ENCODE measurements around the gene PLXNB1.
A peak's percentile ranks its signal among the peaks of the same experiment; 100 is the strongest.

Gene PLXNB1

DNA sequence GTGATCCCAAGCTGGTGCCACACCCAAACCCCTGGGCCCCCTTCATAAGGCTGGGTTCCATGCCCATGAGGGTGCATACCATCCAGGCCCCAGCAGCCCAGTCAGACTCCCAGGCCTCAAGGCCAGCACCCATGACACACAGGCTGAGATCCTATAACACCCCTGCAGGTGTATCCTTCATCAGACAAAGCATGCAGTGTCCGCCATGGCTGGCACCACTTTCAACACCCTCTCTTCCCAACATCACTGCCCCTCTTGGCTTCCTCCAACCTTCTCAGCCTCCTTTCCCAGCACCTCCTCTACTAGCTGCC is 6.5 kb upstream of the PLXNB1 start:
- H3K36me3 ChIP-seq (ENCODE audit: insufficient read depth, low read length): peaks cover 30% of the 10 kb centered on the region
- no peaks in the 10 kb centered on the region for H3K27me3 ChIP-seq (ENCODE audit: insufficient read depth, low read length, poor library complexity)
- TF ChIP-seq CTCF (IDR thresholded peaks at IDR 0.05; ENCODE audit: borderline replicate concordance, extremely low read depth, low read length, poor library complexity, severe bottlenecking): no peak
- TF ChIP-seq EZH2 (IDR thresholded peaks at IDR 0.05; ENCODE audit: borderline replicate concordance, low read depth, low read length, severe bottlenecking): no peak
- no peak for DNase-seq
- H2AFZ ChIP-seq (ENCODE audit: low read depth, low read length): peak overlapping the region; percentile 50; the same call in 1 of the 2 replicates
- no peak for ATAC-seq (ENCODE audit: insufficient read depth, low read depth)
- peak overlapping the region; percentile 19 for H3K27ac ChIP-seq (ENCODE audit: low read length)
- H3K4me3 ChIP-seq (ENCODE audit: low read depth in 1 of 2, low read length in 2 of 2): no peak overlapping the region
- no peaks in the 10 kb centered on the region for H3K9me3 ChIP-seq (ENCODE audit: insufficient read depth, low read length, severe bottlenecking)
- peaks cover 28% of the 10 kb centered on the region for H3K79me2 ChIP-seq (ENCODE audit: insufficient read depth, low read length)
- peaks cover 6% of the 10 kb centered on the region; the same call in 1 of the 2 replicates for H4K20me1 ChIP-seq (ENCODE audit: insufficient read depth, low read length)
- H3K4me2 ChIP-seq (ENCODE audit: insufficient read depth, low read length): peak overlapping the region; percentile 5
- no peak overlapping the region; the same call in 1 of the 2 replicates for H3K9ac ChIP-seq (ENCODE audit: low read depth, low read length)
- H3K4me1 ChIP-seq (ENCODE audit: insufficient read depth, low read length): peaks cover 35% of the 10 kb centered on the region

DNA sequence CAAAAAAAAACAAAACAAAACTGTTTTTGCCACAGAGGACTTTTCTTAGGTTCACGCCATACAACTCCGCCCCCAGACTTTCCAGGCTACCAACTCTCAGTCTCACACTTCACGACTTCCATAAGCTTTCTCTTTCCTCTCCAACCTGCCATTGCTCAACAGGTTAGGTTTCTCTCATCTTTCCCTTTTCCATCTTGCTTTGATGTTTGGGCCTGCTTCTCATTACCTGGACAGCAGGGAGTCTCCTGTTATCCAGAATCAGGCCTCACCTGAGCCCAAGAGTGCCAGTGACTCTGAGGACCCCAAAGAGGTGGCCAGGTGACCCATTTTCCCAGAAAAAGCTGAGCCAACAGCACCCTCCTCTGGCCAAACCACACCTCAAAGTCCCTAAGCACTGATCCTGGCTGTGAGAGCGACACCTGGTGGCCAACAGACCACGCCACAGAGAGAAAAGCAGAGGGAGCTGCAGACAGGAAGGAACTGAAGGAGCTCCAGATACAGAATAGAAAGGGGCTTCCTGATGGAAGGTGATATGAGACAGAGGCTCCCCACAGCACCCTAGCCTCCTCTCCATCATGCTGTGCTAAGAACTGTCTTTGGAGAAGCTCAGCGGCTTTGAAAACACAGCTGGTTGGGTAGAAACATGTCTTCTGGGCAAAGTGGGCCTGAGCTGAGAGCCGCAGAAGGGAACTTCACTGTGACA is 6.0 kb upstream of the PLXNB1 start:
- Histone ChIP-seq H3K9me3 (ENCODE audit: insufficient read depth, low read length, severe bottlenecking) (no peaks in the 10 kb centered on the region), H3K9ac (ENCODE audit: low read depth, low read length) (no peak overlapping the region; the same call in 1 of the 2 replicates), H3K4me2 (ENCODE audit: insufficient read depth, low read length) (peak overlapping the region; percentile 5), H3K79me2 (ENCODE audit: insufficient read depth, low read length) (peaks cover 23% of the 10 kb centered on the region), H3K4me3 (ENCODE audit: low read depth in 1 of 2, low read length in 2 of 2) (no peak overlapping the region), H4K20me1 (ENCODE audit: insufficient read depth, low read length) (0 out of 2 replicates have a peak, but pooled peaks cover 3% of the 10 kb centered on the region), H3K4me1 (ENCODE audit: insufficient read depth, low read length) (peaks cover 31% of the 10 kb centered on the region), H3K27me3 (ENCODE audit: insufficient read depth, low read length, poor library complexity) (no peaks in the 10 kb centered on the region), H2AFZ (ENCODE audit: low read depth, low read length) (peak overlapping the region; percentile 50; the same call in 1 of the 2 replicates), H3K36me3 (ENCODE audit: insufficient read depth, low read length) (peaks cover 27% of the 10 kb centered on the region), H3K27ac (ENCODE audit: low read length) (peak overlapping the region; percentile 19)
- DNase-seq (peak; percentile 88), ATAC-seq (ENCODE audit: insufficient read depth, low read depth) (peak; percentile 70)
- TF ChIP-seq EZH2 (IDR thresholded peaks at IDR 0.05; ENCODE audit: borderline replicate concordance, low read depth, low read length, severe bottlenecking) (no peak), CTCF (IDR thresholded peaks at IDR 0.05; ENCODE audit: borderline replicate concordance, extremely low read depth, low read length, poor library complexity, severe bottlenecking) (peak; percentile 100)

DNA sequence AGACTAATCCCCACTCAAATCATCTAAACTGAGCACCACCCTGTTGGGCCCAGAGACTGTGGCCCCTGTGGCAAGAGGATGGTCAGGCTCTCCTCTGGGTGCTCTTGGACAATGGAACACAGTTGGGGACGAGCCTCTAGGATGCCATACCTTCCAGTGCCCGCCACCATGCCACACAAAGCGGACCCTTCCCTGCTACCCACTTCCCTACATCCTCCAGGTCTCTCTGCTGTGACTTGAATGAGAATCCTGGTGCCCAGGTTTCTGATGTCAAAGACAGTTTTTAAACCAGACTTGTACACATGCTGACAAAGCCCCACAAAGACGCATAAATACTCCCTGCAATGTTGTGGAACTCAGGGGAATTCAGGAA is 5.3 kb upstream of the PLXNB1 start:
- no peak overlapping the region; the same call in 1 of the 2 replicates for H3K27ac ChIP-seq (ENCODE audit: low read length)
- no peak overlapping the region for H3K9ac ChIP-seq (ENCODE audit: low read depth, low read length)
- H3K79me2 ChIP-seq (ENCODE audit: insufficient read depth, low read length): peaks cover 16% of the 10 kb centered on the region
- peaks cover 27% of the 10 kb centered on the region for H3K4me1 ChIP-seq (ENCODE audit: insufficient read depth, low read length)
- no peak overlapping the region for H3K4me3 ChIP-seq (ENCODE audit: low read depth in 1 of 2, low read length in 2 of 2)
- peaks cover 27% of the 10 kb centered on the region for H3K36me3 ChIP-seq (ENCODE audit: insufficient read depth, low read length)
- H3K9me3 ChIP-seq (ENCODE audit: insufficient read depth, low read length, severe bottlenecking): no peaks in the 10 kb centered on the region
- no peak for DNase-seq
- H3K27me3 ChIP-seq (ENCODE audit: insufficient read depth, low read length, poor library complexity): no peaks in the 10 kb centered on the region
- H4K20me1 ChIP-seq (ENCODE audit: insufficient read depth, low read length): 0 out of 2 replicates have a peak, but pooled peaks cover 3% of the 10 kb centered on the region
- TF ChIP-seq CTCF (IDR thresholded peaks at IDR 0.05; ENCODE audit: borderline replicate concordance, extremely low read depth, low read length, poor library complexity, severe bottlenecking) (no peak), EZH2 (IDR thresholded peaks at IDR 0.05; ENCODE audit: borderline replicate concordance, low read depth, low read length, severe bottlenecking) (no peak)
- no peak for ATAC-seq (ENCODE audit: insufficient read depth, low read depth)
- no peak overlapping the region for H3K4me2 ChIP-seq (ENCODE audit: insufficient read depth, low read length)
- no peak overlapping the region for H2AFZ ChIP-seq (ENCODE audit: low read depth, low read length)
